SK-N-MC (cell line): Measurements from ENCODE around the gene CDK5R1.
A peak's percentile ranks its signal among the peaks of the same experiment; 100 is the strongest.

ENCODE experiments used
- DNase-seq: peaks from one replicate; pipeline ENCODE4 v3.0.0-alpha.2; 2011; ENCODE audit warnings: low read depth, low spot score
- H3K27ac ChIP-seq: fragments of 200-600 bp; sonication (generic); 2 replicates; pipeline ENCODE4 v1.5.1; 2016; ENCODE audit warnings: mixed run types
- H3K36me3 ChIP-seq: fragments of 200-600 bp; sonication (generic); 2 replicates; pipeline ENCODE4 v1.6.1; 2017; ENCODE audit warnings: antibody characterized with exemption, low read length, mixed read lengths; ENCODE audit not compliant: insufficient read depth
- H3K4me3 ChIP-seq: fragments of 200-600 bp; sonication (generic); 2 replicates; pipeline ENCODE4 v1.5.1; 2016
- H3K9ac ChIP-seq: fragments of 200-600 bp; sonication (generic); 2 replicates; pipeline ENCODE4 v1.8.0; 2017; ENCODE audit warnings: mixed run types, mixed read lengths; ENCODE audit not compliant: insufficient read length
- H3K9me3 ChIP-seq: fragments of 200-600 bp; sonication (generic); 2 replicates; pipeline ENCODE4 v1.6.1; 2017; ENCODE audit warnings: low read depth, mild to moderate bottlenecking, antibody characterized with exemption, low read length, moderate library complexity, mixed read lengths
- EZH2 ChIP-seq: fragments of 200-600 bp; sonication (generic); IDR thresholded peaks from one replicate; pipeline ENCODE4 v1.6.1; 2017; ENCODE audit warnings: antibody characterized with exemption
- FOXP2 ChIP-seq: optimal IDR thresholded peaks from 2 replicates; pipeline ENCODE3; 2011; ENCODE audit warnings: mild to moderate bottlenecking, moderate library complexity; ENCODE audit not compliant: insufficient read depth; ENCODE audit errors: extremely low read length, control extremely low read depth
- POLR2AphosphoS5 ChIP-seq: IDR thresholded peaks from 2 replicates; pipeline ENCODE4 v1.6.1; 2012; ENCODE audit warnings: mild to moderate bottlenecking, low read depth, low read length, borderline replicate concordance

CDK5R1 gene

DNA sequence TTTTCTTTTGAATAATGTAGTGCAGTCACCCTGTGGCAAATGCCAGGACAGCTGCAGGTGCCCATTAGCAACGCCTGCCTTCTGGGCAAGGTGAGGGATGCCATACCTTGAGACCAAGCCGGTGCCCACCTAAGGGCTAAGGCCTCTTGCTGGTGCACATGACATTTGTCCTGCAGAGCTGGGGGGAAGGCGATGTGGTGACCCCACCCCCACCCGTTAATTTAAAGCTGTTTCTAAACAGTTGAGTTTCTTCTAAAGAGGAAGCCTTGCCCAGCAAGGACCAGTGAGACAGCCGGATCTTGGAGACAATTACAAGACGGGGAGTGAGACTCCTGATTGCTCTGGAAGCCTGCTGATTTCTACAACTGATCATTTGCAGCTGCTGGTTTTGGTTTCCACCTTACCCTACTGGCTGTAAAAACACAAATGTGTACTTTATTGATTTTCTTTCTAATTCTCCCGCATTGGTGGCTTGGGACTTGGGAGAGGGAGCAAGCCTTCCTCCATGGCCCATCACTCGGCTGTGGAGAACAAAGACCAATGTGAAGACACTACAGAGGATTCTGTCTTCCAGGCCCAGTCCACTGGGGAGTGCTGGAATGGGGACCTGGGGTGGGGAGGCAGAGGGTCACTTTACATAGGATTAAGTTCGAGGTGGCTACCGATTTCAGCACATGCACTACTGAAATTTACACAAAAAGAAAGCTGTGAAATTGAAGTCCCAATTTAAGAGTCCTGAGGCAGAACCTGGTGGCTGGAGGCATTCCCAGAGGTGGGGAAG lies 2.7 kb downstream of the CDK5R1 start:
- DNase-seq = no peak
- no peaks in the 10 kb centered on the region for H3K9me3 ChIP-seq
- H3K4me3 ChIP-seq = peak overlapping the region; percentile 90
- no peak overlapping the region for H3K9ac ChIP-seq
- H3K36me3 ChIP-seq = peaks cover 28% of the 10 kb centered on the region
- TF ChIP-seq POLR2AphosphoS5 = no peak
- TF ChIP-seq FOXP2 = no peak
- TF ChIP-seq EZH2 = no peak
- H3K27ac ChIP-seq = no peak overlapping the region

- no peak for DNase-seq
- H3K27ac ChIP-seq = no peak overlapping the region
- H3K9me3 ChIP-seq = no peaks in the 10 kb centered on the region
- TF ChIP-seq EZH2 (no peak), FOXP2 (no peak), POLR2AphosphoS5 (no peak)
- H3K9ac ChIP-seq = peak overlapping the region; percentile 4
- H3K36me3 ChIP-seq = peaks cover 28% of the 10 kb centered on the region
- peak overlapping the region; percentile 90 for H3K4me3 ChIP-seq
Observed at GRCh38 chr17:32490101-32490482, 3.3 kb downstream of the CDK5R1 start.

DNA sequence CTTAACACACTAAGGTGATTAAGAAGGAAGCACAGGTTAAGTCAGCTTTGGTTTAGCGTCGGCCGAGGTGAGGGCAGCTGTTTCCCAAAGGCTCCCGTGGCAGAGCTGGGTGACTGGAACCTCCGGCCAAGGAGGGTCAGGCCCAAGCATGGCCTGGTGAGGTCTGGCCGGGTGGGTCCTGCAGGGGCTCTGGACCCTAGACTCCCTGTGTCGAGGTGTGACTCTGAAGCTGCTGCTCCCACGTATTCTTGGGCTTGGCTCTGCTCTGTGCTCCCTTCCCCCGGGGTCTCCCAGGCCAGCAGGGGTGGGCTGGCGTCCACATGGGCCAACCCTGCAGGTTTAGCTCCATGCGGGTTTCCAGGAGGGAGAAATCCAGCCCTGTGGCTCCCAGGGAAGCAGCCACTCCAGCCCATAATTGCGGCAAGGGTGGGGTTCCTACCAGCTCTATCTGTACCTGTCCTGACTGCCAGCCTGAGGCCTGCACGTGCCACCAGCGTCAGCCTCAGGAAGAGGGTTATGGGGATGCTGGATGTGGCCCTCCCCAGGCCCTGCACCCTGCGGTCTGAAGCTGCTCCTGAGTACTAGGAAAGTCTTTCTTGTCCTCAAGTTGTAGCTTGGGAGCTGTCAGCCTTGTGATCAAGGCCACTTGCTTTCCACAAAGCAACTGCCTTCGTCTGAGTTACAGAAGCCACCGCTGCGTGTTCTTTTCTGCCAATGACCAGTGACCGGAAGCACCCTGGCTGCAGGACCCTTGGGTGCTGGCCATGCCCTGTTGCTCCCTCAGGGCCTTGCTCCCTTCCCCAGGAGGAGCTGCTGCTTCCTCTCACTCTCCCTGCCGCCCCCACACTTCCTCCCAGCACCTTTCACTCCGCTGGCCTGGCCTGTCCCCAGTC lies 4.8 kb downstream of the CDK5R1 start:
- H3K27ac ChIP-seq = peak overlapping the region; percentile 76
- no peaks in the 10 kb centered on the region for H3K9me3 ChIP-seq
- peaks cover 28% of the 10 kb centered on the region for H3K36me3 ChIP-seq
- DNase-seq = no peak
- no peak overlapping the region for H3K9ac ChIP-seq
- H3K4me3 ChIP-seq = no peak overlapping the region
- no peak for TF ChIP-seq EZH2
- no peak for TF ChIP-seq POLR2AphosphoS5
- TF ChIP-seq FOXP2 = no peak

- Histone ChIP-seq H3K36me3 (peaks cover 28% of the 10 kb centered on the region), H3K4me3 (peak overlapping the region; percentile 35; the same call in 1 of the 2 replicates), H3K9ac (no peak overlapping the region), H3K27ac (peak overlapping the region; percentile 76), H3K9me3 (no peaks in the 10 kb centered on the region)
- TF ChIP-seq FOXP2 (no peak), POLR2AphosphoS5 (no peak), EZH2 (no peak)
- DNase-seq = no peak
Observed at GRCh38 chr17:32492264-32492589, 5.4 kb downstream of the CDK5R1 start.

GRCh38 chr17:32492648-32493289 lies 6.0 kb downstream of the CDK5R1 start:
- no peak for DNase-seq
- TF ChIP-seq EZH2 (no peak), POLR2AphosphoS5 (no peak), FOXP2 (no peak)
- Histone ChIP-seq H3K9ac (peak overlapping the region; percentile 22), H3K27ac (peak overlapping the region; percentile 76), H3K9me3 (no peaks in the 10 kb centered on the region), H3K36me3 (peaks cover 28% of the 10 kb centered on the region), H3K4me3 (peak overlapping the region; percentile 35; the same call in 1 of the 2 replicates)

- no peak for DNase-seq
- Histone ChIP-seq H3K27ac (no peak overlapping the region), H3K4me3 (no peak overlapping the region)
Observed at GRCh38 chr17:32493571-32493970, 6.8 kb downstream of the CDK5R1 start.

DNA sequence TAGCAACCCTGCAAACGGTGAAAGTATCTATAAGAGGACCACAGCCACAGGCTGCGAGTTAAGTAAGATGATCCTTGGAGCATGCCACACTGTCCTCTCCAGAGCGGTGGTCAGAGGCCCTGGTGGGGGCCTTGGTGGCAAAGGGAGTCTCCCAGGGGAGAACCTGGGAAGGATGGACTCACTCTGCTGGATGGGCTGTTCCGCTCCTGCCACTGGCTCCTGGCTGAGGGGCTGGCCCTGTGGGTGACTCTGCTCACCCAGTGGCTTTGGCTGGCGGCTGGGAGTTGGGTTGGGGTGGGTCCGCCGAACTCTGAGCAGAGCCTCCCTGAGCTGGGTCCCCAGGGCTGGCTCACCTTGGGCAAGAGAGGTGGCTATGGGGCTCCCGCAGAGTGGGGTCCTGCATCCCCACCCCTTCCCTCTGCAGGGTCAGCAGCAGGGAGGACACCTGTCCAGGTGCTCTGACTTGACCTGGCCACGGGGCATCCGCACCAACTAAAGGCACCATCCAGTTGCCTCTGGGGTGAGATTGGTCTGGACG lies 7.3 kb downstream of the CDK5R1 start:
- no peak for DNase-seq
- TF ChIP-seq FOXP2 (no peak), POLR2AphosphoS5 (no peak), EZH2 (no peak)
- Histone ChIP-seq H3K36me3 (peaks cover 15% of the 10 kb centered on the region; the same call in 1 of the 2 replicates), H3K9ac (no peak overlapping the region), H3K4me3 (no peak overlapping the region), H3K27ac (no peak overlapping the region), H3K9me3 (no peaks in the 10 kb centered on the region)

More at GRCh38 chr17:32493571-32493970, 6.8 kb downstream of the CDK5R1 start:
- TF ChIP-seq EZH2 = no peak
- TF ChIP-seq POLR2AphosphoS5 = no peak
- no peak for TF ChIP-seq FOXP2
- Histone ChIP-seq H3K9ac (no peak overlapping the region), H3K36me3 (peaks cover 20% of the 10 kb centered on the region), H3K9me3 (no peaks in the 10 kb centered on the region)
